CD4-positive, alpha-beta T cell treated with Interferon gamma for 1 hour (primary cell): ENCODE results near the gene UBA3.

ENCODE experiments used
- DNase-seq: peaks from one replicate; pipeline ENCODE4 v3.0.0-alpha.2; 2020

Gene UBA3

DNA sequence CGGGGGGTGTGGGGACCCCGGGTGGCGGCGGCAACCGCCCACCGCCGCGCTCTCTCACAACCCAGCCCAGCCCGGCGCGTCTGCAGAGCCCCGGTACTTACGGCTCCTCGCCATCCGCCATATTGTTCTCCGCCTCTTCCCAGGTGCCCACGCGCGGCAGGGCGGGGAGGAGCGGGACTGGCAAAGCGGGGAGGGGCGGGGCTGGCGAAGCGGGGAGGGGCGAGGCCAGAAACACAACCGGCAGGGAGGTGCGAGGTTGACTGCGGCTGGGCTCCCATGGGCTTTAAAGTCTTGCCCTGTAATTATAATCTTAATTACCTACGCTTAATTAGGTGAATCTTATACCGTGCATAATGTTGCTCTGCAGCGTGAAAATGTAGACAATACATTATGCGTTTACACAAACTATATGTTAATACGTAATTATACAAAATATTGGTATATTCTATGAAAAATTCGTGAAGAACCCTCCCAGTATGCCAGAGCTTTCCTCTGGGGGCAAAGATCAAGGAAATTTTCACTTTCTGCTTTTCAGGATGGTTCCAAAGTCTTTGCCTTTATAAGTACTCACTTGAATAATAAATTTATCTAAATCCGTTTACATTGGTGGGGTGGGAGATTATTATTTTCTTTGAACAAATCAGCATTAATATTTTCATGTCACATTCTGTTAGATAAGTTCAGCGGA is at the start of gene UBA3:
UBA3 (minus strand) TSS at position 133 of the 688 bp plus-strand sequence; CDS start at position 121, 12 bp downstream.
- DNase-seq = peak; percentile 89

DNA sequence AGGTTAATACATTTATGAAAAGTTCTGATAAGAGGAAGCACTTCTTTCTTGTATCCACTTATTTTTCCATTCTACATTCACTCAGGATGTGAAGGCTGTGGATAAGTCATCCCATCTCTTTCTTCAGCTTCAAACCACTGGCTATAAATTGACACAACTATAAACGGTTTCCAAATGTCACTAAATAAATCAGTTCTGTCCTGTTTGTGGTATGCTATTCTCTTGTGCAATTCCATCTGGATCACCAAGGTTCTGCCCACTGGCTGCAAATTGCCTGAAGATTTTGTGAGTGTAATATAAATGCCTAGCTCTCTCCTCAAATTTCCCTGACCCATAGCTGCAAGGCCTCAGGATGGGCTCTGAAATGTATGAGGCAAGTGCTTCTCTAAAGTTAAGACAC is 49.4 kb upstream of the UBA3 start:
- no peak for DNase-seq

DNA sequence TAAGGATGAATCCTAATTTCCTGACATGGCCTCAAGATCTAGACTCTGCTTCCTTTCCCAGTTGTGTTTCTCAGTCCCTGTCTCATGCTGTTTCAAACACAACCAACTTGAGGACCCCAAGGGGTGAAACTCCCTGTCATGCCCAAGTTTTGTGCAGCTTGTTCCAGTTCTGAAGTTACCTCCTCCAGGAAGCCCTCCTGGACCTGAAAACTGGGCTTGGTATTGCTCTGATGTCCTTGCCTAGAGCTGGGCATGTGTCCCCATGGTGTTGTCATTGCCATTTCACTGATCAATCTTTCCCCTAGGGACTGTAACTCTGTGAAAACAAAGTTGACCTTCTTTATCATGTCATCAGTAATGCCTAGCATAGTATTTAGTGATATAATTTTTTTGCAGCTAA is 48.3 kb upstream of the UBA3 start:
- no peak for DNase-seq

DNA sequence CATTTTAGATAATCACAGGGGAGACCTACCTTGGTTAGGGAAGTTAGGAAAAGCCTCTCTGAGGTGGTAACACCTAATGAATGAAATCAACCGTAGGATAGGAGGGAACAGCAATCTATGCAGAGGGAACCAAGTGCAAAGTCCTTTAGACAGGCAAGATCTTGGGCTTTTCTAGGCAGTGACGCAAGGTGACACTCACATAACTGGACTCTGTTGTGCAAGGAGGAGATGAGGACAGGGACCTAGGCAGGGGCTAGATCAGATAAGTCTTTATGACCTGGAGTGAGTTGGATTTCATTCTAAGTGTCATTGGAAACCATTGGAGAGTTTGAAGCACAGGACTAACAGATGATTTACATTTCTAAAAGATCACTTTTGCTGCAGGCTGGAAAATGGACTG is 46.8 kb upstream of the UBA3 start:
- no peak for DNase-seq

DNA sequence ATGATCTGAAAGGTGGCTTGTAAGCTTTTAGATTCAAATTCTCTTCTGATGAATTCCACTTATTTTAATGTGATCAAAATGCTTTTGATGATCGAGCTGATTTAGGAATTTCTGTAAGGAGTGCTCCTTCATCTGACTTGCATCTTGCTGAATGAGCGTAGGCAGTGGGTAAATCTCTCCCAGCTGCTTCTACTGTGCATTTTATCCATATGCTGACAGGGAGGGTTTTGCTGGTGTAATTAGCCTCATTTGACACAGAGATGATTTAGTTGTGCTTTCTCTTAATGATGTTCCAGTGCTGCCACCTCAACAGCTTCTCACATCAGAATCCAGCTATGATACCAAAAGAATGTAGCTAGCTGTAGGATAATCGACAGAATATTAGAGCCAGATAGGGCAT is 46.1 kb upstream of the UBA3 start:
- no peak for DNase-seq

DNA sequence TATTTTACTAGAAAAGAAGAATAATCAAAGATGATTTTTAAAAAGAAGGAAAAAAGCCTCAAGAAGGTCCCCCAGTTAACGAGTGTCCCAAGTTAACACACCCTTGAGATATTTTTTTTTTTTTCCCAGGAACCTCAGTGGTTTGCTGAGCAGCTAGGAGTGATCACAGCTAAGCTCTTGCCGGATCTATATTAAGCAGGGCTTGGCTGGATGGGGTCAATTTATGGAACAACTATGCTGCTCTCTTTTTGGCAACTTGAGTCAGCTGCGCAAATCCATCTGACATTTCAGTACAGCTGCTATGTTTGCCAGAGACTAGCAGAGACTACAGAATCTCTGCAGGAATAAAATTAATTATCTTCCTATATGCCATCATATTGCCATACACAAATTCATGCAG is 42.2 kb upstream of the UBA3 start, which contains the start of gene LMOD3:
LMOD3 (minus strand) TSS at position 193 of the 400 bp plus-strand sequence. CDS start 209 bp downstream, outside the sequence.
- DNase-seq = no peak

DNA sequence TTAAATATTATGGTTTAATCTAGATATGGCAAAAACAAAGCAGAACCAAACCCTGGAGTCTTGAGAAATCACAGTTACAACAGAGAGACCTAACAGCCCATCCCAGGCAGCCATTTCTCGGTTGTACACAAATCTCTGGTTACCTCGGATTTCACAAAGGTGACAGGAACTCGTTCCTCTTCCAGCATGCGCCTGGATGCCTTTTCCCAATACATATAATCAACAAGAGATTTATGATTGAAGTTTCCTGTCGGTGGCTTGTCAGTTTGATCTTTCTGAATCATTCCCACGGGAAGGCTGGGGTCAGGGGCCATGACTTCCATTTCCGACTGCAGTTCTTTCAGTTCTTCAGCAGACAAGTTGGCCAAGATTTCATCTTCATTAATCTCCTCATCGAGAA is 41.8 kb upstream of the UBA3 start:
- DNase-seq = no peak

DNA sequence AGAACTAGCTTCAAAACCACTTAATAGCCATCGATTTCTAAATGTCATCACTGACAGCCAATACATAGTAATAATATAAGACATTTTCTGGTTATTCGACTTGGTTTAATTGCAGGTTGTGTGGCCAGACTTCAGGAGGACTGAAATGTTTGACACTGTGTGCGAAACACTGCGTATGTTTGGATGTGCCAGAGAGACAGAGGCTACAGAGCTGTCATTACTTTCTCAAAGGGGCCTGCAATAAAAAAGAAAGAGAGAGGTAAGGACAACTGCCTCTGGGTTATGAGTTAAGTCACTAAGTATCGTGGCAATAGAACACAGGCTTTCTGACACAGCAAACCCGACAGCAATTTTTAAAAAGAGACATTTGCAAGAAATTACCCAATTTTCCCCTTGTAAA is 41.3 kb upstream of the UBA3 start:
- no peak for DNase-seq

DNA sequence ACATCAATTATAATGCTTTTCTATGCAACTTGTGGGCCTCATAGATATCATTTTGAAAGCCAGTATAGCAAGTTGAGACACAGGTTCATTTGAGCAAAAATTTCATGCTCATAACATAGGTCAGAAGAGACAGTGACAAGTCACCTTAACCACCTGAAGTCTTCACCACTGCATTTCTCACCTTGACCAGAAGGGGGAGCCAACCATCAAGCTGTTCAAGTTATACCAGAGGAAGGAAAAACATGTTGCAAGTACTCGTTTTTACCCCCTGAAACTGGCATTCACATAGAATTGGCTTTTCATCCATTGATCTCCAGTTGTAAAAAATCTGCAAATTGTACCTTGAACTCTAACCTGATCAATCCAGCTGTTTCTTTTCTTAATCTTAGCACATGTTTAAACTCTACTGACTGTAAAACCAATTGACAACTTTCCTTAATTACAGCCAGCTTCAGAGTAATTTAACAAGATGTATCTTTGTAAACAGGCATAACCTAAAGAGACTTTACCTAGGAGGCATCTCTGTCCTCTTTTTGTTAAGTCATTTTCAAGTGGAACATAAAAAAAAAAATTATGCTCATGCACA is 40.8 kb upstream of the UBA3 start:
- peak; percentile 74 for DNase-seq

DNA sequence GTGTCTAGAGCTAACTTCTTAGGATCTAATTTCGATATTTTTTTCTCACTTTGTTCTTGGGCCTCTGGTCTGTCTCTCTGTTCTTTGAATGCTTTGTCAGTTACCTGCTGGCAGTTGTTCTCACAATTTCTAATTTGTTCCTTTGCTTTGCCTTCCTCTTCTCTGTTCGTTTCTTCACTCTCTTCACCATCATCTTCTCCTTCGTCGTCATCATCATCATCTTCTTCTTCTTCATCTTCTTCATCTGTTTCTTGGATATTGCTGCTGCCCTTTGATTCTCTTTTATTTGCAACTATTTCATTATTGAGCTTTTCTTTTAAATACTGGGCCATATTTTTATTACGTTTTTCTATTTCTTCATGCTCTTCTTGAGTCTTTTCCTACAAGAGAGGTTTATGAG is 39.5 kb upstream of the UBA3 start:
- no peak for DNase-seq

DNA sequence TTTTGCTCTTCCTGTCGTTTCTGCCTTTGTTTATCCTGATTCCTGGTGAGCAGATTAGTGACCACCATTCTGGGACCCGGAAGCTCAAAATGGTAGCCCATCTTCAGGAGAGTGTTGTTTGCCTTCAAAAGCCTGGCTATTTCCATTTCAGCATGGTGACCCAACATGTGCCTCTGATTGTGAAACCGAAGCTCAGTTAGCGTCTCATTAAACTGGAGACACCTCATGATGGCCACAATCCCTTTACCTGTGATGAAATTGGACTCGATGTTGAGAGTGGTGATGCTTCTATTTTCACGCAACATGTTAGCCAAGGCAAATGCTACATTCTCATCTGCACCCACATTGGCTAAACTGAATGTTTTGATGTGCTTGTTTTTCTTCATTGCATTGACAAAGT is 39.0 kb upstream of the UBA3 start:
- no peak for DNase-seq

DNA sequence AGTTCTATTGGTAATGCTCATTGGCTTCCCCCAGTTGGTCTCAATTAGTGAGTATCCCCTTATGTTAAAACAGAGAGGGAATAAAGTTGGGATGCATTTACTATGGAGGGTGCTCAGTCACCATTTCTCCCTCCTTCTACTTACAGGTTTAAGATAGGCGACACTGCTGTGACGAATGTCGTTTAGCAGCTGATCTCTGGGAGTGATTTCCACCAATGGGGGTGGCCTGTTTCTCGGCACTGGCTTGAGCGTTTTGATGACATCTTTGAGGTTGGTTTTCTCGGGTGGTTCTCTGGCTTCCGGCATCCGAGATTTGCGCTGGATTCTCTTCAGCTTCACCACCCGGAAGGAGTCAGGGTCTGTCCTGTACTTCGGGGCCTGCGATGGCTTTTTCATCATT is 38.4 kb upstream of the UBA3 start:
- no peak for DNase-seq

DNA sequence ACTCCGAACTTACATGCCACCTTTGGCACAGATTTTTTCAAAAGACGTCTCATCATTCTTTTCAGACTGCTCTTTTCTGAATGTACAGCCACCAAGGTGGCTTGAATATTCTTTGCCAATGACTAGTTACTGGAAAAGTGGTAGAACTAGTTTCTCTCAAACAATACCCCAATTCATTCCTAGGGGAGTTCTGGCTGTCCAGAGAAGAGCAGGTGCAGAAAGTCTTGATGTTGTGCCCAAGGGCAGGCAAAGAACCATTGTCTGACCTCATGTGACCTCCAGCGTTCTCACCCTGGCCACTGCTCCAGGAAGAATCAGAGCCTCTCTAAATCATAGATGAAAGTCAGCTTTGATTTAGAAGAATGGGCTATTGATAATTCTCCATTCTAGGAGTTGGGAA is 36.7 kb upstream of the UBA3 start:
- DNase-seq = no peak

DNA sequence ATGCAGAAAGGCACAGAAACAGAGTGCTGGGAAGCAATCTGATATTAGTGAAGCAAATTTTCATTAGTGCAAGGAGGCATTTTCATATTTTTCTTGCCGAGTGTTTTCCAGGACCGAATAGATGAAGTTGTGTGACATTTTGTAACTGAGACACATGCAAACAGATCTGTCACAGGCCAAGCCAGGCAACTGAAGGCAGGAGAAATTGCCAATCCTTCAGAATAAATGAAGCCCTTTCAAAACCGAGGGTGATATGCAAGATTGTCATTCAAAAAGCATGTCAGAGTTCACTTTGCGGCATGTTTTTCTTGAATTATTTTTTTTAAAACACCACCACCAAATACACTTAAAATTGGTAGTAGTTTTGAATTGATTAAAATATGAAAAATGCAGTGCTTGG is 36.0 kb upstream of the UBA3 start:
- DNase-seq = no peak

DNA sequence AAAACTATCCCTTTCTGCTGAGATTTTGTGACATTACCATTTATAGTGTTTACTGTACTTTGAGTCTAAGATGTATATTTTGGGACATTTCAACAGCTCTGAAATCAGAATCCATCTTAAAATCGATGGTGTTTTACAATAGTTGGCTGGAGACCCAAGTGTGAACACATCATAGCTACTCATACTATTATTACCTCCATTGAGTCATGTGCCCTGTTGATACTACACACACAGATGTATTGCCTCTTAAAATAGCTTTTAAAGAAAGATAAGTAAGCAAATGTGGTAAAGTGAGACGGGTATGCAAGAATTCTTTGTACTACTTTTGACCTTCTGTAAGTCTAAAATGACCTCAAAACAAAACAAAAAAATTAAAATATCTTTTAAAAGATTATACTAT is 35.6 kb upstream of the UBA3 start:
- no peak for DNase-seq

DNA sequence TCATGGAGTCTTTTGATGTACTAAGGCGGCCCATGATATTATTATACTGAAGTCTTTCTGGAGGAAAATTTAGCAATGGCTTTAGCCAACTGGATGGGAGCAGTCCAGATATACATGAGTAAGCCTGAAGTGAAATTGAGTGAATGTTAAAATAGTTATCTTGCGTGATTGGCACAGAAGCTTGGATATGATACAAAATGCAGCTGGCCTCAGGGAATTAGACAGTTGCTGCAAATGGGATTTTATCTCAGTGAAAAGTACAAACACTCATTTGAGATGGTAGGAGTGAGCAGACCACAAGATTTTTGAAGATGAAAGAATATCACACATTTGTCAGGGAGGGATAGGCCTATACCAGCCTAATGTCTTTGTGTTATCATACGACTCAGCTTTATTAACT is 33.4 kb upstream of the UBA3 start:
- DNase-seq = no peak

DNA sequence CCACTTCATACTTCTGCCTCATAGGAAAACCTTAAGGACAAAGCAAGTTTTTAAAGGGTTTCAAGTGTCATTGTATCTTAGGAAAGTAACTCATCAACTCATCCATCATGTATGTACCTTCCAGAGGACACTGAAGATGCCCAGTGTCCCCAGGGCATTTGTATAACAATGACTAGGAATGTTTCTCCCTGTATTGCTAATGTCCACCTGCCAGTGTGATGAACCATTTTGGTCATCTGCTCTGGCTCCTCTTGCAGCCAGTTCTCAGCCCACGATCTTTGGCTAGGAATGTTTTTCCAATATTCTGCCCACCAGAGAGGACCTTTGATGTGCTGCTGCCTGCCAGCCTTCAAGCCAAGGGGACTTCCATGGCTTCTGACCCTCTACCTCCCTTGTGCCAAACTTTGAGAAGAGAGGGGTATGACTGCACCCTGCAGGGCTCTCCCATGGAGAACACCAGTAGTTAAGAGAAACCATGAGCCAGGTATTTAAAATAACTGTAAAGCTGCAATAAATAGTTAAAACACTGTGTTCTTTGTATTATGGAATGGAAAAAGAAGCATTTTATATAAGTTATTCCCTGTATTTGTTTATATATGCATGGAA is 30.9 kb upstream of the UBA3 start:
- DNase-seq = no peak

DNA sequence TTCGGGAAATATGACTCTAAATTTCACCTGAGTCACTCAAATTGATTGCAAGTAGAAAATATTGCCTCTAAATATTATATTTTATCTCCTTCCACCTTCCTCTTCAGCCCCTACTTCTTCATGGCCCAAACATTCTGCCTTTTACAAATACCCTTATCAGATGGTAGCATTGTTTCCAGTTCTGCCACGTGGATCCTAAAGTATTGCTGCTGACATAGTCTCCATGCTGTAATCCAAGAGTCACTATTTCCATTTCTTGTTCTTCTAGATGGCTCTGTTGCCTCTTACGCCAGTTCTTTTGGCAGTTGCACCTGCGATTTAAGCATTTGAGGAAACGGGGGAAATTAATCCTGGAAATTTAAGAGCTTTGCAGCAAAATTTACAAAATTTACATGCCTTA is 28.6 kb upstream of the UBA3 start:
- DNase-seq = no peak

DNA sequence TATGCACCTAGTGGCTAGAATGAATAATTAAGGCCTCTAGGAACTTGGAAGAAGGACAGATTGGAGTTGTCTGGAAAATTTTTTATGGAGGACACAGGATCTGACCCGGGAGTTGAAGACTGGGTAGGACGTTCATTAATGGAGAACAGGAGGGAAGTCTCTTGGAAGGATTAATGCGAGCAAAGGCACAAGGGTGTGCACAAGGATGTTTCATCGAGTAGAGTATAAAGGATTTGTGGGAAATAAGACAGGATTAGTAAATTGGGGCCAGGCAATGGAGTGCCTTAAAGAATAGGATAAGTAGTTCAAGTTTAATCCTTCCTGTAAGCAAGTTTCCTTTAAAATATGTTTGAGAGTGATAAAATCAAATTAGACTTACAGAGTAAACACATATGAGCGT is 27.7 kb upstream of the UBA3 start:
- DNase-seq = no peak

DNA sequence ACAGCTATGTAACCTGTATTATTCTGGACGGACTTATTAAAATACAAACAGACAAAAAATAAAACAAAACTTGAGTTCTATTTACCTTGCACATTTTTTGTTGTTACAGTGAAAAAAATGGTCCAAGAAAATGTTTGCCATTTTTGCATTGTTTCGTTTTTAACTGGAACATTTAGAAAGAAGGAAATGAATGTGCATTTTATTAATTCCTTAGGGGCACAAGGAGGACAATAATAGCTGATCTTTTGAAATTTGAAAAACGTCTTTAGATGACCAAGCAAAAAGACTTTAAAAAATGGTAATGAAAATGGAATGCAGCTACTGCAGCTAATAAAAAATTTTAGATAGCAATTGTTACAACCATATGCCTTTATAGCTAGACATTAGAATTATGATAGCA is 25.2 kb upstream of the UBA3 start:
- no peak for DNase-seq

DNA sequence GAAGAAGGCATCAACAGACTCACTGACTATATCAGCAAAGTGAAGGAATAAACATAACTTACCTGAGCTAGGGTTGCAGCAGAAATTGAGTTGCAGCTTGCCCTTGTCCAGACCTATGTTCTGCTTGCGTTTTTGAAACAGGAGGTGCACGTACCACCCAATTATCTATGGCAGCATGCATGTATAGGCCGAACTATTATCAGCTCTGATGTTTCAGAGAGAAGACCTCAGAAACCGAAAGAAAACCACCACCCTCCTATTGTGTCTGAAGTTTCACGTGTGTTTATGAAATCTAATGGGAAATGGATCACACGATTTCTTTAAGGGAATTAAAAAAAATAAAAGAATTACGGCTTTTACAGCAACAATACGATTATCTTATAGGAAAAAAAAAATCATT is 24.4 kb upstream of the UBA3 start:
- no peak for DNase-seq

DNA sequence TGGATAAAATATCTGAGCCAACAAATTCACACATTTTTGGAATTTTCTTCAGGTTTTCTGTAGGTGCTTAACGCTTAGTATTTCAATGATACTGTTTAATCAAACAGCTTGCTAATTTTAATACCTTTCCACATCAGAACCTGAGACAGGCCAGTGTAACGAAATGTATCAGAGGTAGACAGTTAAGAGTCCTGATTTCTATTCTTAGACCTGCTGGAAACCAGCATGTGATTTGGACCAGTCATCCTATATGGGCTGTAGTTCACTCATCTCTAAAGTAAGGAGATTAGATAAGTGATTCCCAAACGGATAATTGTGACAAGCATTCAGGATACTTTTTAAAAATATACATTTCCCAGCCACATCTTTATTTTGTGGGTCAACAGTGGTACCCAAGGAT is 23.0 kb upstream of the UBA3 start:
- no peak for DNase-seq

DNA sequence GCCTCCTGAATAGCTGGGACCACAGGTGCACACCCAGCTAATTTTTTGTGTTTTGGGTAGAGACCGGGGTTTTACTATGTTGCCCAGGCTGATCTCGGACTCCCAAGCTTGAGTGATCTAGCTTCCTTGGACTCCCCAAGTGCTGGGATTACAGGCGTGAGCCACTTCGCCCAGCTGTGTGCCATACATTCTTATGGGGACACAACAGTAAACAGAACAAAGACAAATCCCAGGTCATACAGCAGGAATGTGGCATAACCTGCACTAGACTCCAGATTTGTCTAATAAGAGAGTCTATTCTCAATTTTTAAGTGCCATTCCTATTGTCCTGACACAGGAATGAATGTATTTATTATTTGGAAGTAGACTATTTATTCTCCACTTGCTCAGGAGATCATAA is 22.2 kb upstream of the UBA3 start:
- no peak for DNase-seq

DNA sequence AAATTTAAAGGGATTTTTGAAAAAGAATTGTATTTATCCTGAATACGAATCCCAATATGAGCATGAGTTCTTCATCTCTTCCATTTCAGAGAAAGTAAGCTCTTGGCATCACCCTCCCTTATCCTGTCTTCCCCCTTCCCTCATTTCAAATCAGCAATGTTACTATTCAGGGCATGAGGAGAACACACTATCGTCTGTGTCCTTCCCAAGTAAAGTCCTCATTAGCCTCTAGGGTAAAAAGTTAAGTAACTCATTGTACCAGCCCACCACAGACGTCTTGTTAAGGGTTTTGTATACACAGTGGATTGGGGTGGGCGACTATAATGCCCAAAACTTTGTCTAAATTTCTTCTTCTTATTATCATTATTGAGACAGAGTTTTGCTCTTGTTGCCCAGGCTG is 19.4 kb upstream of the UBA3 start:
- DNase-seq = no peak
